ENCODE data around the gene AFM.

Gene AFM

DNA sequence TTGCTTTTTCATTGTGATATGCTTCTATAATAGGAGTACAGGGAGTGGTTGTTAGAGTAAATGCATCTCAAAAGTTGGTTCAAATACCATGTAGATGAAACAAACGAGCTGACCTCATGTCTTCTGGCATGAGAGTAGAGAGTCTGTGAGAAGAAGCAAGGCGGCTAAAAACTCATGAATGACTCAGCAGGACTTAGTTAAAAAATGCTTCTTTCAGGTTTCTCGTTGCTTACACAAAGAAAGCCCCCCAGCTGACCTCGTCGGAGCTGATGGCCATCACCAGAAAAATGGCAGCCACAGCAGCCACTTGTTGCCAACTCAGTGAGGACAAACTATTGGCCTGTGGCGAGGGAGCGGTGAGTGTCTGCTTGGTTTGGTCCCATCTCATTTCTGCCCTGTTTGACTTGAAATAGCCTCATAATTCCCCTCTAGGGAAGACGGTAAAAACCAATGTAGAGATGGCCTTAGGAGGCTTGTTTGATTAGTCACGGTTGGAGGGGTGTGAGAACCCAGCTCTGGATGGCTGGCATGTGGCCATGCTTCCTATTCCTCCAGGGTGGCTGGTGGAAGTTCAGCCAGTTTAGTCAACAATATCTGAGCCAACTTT lies 31.0 kb upstream of the AFM start:
- no peak for DNase-seq

DNA sequence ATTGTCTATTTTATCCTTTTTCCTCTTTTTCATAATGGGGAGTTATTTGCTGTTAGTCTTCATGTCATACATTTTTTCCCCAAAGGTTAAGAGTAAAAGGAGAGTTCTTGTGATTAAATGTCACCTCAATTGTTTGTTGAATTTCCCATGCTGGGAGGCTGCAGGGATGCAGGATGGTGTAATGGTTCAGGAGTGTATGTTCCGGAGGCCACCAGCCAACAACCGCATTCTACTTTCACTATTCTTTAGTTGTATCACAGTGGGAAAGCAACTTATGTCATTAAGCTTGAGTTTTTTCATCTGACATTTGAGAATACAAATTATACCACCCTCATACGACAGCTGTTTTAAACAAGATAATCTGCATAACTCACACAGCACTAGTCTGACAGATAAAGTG lies 30.1 kb upstream of the AFM start:
- DNase-seq = no peak

DNA sequence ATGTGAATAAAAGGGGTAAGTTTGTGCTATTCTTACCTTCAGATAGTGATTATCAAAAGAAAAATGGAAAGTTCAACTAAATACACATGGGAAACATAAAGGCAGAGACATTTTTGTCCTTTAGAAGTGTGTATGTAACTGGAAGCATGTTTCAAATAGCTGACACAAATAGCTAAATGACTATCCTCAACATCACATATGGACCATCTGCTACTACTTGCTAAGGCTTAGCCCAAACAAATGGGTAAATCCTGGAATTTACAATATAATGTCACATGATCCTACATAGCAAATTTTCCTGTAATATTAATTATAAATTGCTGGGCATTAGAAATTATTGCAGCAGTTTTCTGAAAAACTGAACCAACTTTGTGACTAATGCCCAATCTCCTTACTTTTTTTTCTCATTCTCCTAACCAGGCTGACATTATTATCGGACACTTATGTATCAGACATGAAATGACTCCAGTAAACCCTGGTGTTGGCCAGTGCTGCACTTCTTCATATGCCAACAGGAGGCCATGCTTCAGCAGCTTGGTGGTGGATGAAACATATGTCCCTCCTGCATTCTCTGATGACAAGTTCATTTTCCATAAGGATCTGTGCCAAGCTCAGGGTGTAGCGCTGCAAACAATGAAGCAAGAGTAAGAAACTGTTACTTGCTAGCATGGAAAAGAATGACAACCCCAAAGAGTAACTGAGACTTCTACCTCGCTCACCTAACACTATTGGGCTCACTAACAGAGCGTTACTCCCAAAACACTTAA lies 29.4 kb upstream of the AFM start:
- DNase-seq = no peak

DNA sequence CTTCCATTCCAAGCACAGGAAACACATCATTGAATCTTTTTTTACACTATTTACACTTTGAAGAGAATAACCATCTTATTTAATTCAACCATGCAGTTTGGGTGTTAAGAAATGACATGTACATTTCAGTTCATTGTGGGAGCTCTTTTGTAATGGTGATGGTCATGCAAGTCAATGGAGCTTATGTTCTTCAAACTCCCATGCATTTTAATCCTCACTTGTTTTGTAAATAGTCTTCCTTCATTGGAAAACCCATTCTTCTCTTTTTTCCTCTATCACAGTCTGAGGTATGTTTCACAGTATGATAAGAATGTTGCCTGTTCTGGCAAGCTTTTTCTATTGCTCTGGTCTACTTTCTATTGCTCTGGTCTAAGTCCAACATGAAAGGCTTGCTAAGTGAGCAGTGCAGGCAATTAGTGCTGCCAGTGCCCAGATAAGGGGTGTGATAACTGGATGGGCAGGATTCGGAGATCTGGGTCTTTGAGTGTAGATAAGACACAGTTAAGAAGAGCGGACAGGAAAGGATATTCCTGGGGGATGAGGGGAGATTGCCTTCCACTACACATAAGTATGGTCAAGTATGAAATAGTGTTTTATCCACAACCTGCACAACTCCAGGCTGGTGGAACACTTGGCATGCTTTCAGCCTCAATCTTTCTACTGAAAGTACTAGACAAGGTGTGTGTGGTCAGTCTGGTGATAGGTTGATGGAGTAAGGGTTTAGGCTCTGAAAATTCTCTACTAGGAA lies 28.4 kb upstream of the AFM start:
- DNase-seq = no peak

DNA sequence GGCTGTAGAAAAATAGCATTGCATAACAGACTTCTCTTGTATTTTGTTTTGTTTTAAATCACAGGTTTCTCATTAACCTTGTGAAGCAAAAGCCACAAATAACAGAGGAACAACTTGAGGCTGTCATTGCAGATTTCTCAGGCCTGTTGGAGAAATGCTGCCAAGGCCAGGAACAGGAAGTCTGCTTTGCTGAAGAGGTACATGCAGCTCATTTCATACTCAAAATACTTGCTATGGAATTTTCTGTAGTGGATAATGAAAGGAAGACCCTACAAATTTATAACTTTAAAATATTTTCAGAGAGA lies 27.9 kb upstream of the AFM start:
- DNase-seq = no peak

DNA sequence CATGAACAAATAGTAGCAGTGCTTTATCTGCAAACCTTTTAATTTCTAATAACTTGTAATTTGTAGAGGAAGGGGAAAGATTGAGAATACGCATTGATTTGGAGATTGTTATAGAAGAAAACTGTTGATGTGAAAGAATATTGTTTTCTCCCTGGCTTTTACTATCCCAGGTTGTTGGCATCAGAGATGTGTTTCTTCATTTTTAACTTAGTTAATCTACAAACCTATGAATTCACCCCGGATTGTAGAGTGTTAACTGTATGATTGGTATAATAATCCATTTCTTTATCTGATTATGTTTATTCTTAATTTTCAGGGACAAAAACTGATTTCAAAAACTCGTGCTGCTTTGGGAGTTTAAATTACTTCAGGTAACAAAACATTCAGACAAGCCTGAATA lies 26.6 kb upstream of the AFM start:
- no peak for DNase-seq

DNA sequence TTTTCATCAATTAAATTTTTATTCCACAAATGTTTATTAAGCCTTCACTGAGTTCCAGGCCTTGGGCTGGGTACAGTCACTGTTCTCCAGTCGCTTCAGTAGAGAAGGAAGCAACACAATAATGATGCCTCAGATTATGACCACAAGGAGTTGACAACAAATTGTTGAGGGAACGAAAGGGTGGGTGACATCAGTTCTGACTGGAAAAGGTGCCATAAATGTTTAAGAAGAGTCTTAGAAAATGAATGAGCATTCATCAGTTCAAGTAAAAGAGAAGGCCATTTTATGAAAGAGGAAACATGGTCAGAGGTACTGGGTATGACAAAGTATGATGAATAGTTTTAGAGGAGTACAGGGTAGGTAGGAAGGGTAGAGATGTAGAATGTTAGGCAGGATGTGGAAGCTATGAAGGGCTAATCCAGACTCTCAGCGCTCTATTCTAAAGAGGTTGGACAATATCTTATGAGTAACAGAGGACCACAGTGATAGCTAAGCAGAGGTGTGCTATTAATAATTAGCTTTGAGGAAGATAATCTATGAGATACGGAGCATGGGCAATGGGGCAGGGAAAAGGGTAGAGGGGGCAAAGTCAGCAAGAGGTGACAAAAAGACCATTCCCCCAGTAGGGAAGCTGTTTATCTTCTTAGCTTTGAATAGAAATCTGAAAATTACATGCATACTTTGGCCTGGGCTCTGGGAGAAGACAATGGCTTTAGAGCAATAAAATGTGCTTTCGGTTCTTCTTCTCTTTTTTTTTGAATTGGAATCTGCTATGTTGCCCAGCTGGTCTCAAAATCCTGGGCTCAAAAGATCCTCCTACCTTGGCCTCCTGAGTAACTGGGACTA lies 25.1 kb upstream of the AFM start:
- DNase-seq = no peak

DNA sequence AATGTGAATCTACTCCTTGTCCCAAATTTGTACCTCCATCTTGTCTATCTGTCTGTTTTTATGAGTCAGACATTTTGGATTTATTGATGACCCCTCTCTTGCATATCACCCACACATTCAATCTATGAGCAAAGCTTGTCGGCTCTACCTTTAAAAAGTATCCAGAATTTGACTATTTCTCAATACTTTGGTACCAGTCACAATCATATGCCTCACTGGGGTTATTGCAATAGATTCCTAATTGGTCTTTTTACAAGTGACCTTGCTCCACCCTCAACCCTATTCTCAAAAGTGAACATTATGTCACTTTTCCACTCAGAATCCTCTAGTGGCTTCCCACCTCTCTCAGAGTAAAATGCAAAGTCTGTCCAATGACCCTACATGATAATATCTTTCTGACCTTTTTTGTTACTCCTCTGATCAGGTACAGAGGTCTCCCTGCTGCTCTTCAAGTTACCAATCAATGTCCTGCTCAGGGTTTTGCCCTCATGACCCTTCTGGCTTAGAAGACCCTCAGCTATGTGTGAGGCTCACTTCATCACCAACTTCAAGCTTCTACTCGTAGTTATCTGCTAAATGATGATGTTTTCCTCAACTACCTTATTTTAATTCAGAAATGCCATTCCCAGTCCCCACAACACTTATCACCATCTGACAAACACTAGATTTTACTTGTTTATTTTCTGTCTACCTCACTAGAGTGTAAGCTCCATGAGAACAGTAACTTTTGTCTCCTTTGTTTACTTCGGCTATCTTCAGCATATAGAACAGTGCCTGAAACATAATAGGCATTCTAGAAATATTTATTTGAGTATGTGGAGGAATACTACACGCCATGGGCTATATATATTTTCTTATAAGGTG lies 23.1 kb upstream of the AFM start:
- no peak for DNase-seq

DNA sequence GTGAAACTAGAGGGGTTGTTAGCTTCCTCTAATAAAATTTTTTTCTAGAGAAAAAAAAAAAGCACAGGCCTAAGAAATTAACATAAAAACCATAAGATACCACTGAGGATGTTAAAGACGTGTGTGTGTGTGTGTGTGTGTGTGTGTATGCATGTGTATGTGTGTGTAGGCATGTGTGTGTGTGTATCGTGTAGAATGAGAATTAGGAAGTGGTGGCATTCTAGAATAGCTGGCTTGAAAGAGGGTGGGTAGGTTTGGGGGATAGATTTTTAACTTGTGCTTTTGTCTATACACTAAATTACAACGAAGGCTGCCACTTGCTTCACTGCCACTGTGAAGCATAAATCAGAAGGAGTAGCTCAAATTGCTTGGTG lies 22.5 kb upstream of the AFM start:
- no peak for DNase-seq

DNA sequence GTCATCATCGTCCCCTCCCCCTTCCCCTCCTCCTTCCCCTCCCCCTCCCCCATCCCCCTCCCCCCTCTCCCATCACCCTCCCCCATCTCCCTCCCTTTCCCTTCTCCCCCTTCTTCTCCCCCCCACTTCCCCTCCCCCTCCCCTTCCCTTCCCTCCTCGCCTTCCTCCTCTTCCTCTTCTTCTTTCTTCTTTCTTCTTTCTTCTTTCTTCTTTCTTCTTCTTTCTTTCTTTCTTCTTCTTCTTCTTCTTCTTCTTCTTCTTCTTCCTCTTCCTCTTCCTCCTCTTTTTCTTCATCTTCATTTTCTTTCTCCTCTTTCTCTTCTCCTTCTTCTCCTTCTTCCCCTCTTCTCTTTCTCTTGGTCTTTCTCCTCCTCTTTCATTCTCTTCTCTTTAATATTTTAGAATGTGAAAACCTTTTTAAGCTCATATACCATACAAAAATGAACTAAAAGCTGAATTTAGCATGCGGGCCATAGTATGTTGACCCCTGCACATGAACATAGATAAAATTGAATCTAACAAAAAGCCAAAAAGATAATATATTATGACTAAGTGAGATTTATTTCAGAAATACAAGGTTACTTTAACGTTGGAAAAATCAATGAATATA lies 20.5 kb upstream of the AFM start:
- no peak for DNase-seq

DNA sequence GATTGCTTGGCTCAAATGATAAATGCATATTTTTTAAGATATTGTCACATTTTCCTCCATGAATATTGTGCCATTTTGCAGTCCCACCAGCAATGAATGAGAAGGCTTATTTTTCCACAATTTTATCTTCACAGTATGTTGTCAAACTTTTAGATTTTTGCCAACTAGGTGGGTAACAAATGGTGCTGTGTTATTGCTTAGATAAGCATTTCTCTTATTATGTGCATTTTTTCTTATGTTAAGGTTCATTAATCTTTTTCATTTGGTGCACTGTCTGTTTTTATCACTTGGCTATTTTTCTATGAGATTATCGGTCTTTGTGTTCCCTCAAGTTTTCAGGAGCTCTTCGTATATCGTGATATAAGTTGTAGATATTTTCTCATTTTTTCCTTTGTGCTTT lies 13.4 kb upstream of the AFM start:
- DNase-seq = no peak

DNA sequence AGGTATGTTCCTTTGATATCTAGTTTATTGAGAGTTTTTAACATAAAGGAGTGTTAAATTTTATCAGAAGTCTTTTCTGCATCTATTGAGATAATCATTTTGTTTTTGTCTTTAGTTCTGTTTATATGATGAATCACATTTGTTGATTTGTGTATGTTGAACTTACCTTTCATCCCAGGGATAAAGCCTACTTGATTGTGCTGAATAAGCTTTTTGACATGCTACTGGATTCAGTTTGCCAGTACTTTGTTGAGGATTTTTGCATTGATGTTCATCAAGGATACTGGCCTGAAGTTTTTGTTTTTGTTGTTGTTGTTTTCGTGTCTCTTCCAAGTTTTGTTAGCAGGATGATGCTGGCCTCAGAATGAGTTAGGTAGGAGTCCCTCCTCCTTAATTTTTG lies 10.8 kb upstream of the AFM start:
- DNase-seq = no peak

DNA sequence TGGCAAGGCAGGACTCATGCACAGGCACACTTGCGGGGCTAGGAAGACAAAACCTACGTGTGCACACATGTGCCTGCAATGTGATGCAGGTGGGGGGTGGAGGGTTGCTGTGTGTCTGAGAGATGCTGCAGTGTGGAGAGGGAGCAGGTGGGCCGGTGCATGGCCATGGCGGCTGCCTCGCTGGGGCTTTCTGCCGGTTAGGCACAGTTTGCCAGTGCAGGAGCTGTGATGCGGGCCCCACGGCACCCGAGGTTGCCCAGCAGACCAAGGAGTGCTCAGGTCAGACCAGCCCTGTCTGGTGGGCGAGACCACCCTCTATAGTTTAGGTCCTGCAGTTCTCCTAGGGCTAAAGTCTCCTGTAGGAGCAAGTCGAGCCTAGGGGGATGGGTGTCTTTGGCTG lies 4.4 kb upstream of the AFM start:
- no peak for DNase-seq

DNA sequence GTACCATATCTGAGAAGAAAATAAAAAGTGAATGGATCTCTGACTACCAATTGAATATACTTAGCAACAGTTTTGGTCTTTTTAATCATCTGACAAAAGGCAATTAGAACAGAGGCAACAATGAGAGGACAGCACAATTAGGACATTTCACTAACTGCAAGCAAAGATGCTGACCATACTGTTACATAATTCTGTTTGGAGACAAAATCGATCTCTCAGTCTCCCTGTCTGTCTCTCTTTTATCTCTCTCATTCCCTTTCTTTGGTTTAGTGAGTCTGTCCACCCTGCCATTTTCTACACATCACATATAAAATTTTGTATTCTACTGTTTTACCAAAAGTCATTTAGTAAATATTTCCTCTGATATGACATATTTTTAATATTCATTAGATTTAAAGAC lies 2.2 kb upstream of the AFM start:
- no peak for DNase-seq

DNA sequence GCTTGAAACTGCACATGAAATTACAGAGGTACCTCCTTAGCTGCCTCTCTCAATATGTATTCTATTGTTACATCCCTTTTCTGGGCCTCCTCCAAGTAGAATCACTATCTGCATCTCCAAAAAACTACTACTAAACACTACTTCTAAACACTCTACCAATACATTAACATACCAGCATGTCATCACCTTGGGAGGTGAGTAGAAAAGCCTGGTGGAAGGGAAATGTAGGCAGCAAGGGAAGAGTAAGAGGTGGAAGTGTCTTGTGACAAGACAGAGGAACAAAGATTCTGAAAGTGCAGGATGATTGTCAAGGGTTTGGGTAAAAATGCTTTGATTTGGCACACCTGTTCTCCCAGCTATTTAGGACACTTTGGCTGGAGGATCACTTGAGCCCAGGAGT lies 3.5 kb downstream of the AFM start:
- no peak for DNase-seq

DNA sequence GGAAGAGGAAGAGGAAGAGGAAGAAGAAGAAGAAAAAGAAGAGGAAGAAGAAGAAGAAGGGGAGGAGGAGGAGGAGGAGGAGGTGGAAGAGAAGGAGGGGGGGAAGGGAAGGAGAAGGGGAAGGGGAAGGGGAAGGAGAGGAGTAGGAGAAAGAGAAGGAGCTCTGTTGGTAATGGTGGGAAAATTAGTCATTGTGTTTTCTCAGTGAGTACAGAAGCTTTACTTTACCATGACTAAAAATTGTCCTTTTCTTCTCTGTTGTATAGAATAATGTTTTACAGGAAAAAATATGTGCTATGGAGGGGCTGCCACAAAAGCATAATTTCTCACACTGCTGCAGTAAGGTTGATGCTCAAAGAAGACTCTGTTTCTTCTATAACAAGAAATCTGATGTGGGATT lies 4.1 kb downstream of the AFM start:
- DNase-seq = no peak

DNA sequence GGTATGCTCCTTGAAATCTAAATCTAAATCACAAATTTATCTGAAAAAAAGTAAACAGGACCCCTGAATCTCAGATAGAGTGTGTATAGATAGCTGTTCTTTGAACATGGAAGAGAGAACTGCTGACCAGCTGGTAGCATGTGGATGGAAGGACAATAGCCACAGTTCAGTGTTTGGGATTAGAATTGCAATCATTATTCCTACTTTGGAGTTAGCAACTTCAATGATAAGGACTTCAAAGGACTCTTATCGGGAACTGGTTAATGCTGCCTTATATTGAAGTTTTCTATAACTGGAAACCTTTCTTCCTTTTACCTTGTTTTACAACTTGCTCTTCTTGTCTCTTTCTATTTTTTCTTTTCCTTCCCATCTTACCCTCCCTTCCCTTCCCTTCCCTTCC lies 5.0 kb downstream of the AFM start:
- DNase-seq = no peak

DNA sequence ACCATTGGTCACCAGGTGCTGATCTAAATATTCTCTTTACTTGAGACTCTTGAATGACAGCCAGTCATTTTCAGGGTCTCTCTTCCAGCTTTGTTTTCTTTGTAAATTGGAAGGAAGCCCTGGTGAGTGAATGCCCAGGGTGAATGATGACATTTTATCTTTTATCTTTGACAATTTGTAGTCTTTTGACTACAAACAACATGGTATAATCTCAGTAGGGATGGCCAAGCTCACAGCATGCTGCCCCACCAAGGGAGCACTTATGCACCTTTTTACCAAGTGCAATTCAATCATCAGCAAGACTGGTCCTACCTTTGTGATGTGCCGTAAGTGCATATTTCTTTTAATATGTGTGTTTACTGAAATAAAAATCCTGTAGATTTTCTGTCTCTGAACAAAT lies 5.7 kb downstream of the AFM start:
- no peak for DNase-seq

DNA sequence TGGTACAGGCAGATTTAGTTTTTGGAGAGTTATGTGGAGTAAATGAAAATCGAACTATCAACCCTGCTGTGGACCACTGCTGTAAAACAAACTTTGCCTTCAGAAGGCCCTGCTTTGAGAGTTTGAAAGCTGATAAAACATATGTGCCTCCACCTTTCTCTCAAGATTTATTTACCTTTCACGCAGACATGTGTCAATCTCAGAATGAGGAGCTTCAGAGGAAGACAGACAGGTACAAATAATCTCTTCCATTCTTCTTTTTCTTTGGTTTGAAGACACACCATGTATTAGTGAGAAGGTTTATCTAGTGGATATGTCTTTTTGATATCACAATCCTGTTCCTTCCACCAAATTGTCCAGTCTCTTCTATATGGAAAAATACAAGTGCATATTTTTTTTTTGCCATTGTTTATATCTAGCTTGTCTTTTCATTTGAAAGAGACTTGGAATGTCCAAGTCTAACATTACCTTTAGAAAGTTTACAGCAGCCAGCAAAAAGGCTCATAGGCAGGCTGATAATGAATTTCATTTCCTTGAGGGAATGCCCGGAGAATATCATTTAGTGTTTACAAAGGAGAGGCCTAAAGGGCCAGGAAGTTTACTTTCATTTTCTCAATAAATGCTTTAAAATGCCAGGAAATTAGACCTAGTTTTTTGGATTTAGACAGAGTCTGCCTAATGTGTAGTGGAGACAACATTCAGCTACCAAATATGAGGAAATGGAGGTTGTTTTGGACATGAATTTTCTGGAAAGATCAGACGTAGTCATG lies 18.6 kb downstream of the AFM start:
- no peak for DNase-seq

DNA sequence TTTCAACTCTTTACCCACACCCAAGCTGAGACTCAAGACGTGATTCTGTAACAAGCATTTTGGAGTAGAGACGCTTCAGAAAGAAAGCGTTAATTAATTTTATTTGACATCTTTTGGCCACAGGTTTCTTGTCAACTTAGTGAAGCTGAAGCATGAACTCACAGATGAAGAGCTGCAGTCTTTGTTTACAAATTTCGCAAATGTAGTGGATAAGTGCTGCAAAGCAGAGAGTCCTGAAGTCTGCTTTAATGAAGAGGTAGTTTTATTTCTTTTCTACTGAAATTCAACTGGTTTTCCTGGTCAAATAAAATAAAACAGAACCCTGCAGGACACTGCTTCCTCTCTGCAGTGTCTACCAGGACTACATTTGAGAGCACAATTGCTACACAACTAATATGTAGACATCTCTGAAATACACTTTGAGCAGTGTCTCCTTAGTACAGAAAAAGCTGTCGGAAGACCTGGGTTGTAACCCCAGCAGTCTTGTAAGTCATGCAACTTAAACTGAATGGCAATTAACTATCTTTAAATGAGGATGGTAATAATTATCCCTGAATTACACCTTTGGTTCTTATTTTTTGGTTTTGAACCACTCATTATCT lies 20.2 kb downstream of the AFM start:
- no peak for DNase-seq

DNA sequence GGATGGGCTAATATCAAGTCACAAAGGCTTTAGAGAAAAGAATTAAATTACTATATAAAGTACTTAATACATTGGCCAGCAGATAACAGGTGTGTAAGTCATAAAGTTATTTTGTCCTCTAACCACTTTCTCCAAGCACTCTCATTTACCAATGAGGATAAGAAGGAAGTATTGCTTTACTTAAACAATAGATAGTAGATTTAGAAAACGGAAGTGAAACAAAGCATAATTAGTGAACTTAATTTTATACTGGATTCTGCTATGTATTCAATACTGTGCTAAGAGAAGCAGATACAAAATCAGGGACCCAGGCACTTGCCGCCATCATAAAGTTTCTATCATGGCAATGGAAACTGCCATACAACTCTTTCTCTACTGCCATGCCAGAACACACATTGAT lies 24.0 kb downstream of the AFM start:
- no peak for DNase-seq

All from hippocampal formation (tissue), 2 donors.